RPMI7951 (cell line): ENCODE results near the gene ONECUT2. TPM values are rescaled to one million over a fixed set of nuclear protein-coding genes. Genes with fewer than 3 reads are reported as not detected.

ENCODE experiments used
- DNase-seq: peaks from one replicate; pipeline ENCODE4 v3.0.0-alpha.2; 2012; ENCODE audit warnings: low read depth
- total RNA-seq: library from RNA; depleted of rRNA; stranded (reverse); fragments of >200 nt; shearing (Covaris generic); gene quantifications from 2 replicates; pipeline ENCODE4 v1.2.3, GENCODE V29; 2014; rRNA removed

Gene ONECUT2
- total RNA-seq, 1 experiment from 2014 or later = 0.12 TPM

DNA sequence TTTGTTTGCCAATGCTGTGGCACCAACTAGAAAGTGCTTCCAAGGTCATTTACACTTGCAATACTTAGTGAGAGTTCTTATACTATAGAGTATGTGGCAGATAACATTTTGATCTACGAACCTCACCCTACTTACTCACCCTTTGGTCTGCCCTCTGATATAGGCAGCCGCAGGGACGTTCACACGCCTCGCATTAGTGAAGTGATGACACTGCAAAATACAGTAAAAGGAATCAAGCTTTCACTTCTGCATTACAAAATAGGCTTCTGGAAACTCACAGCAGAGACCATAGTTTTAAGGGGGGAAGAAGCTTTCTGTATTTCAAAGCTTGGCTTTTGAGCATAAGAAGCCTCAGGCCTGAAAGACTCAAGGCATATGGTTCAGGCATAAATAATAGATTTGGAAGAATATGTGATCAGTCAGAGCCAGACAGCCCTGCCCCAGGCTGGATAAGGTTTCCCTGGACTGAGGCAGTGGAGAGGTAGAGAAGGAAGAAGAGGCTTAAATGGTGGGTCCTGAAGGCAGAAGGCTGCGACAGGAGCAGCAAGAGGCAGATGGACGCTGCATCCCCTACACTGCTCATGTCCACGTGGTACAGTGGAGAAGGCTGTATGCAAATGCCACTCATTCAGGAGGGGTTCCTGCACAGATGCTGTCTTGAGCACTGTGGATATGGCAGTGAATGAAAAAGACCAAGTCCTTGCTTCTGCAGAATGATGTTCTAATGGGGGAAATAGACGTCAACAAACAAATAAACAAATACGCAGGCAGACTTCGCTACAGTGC is 88.2 kb downstream of the ONECUT2 start:
- peak; percentile 9 for DNase-seq

DNA sequence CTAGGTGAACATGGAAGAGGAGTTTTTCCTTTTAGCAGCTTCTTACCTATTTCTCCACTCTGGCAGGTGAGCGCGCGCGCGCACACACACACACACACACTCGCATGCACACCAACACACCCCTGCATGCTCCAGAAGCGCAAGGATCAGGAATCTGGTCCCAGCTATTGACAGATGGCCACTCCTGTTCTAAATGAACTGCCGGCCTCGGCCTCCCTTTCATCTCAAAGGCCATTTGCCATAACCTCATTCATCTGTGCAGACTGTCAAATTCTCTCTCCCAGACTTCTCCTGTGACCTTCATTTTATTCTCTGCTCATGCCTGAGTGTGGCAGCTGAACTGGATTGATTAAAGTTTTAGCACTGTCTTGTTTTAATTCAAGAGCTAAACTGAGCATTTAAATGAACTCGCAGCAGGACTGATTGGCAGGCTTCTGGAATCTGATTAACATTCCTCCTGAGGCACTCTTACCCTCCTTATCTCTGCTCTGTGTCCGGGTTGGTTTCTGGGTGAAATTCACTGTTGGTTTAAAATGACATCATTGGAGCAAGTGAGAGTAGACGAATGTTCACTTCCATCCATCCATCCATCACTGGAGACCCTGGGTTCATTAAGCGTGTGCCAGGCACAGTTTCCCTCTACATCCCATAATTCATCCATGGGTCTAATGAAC is 92.5 kb downstream of the ONECUT2 start:
- no peak for DNase-seq

DNA sequence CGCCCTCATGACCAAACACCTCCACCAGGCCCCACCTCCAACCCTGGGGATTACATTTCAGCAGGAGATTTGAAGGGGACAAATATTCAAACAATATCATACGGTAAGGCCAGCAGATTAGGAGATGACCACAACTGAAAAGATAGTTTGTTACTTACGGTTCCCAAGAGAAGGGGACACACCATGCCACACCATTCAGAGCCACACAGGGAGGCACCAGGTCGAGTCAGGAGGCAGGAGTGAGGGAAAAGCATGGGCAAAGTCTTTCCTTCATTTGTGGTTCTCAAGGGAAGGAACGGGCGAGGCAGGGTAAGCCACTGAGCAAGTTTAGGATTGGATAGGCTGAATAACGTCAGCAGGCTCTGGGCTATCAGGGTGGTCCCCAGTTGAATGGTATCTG is 94.0 kb downstream of the ONECUT2 start:
- no peak for DNase-seq

DNA sequence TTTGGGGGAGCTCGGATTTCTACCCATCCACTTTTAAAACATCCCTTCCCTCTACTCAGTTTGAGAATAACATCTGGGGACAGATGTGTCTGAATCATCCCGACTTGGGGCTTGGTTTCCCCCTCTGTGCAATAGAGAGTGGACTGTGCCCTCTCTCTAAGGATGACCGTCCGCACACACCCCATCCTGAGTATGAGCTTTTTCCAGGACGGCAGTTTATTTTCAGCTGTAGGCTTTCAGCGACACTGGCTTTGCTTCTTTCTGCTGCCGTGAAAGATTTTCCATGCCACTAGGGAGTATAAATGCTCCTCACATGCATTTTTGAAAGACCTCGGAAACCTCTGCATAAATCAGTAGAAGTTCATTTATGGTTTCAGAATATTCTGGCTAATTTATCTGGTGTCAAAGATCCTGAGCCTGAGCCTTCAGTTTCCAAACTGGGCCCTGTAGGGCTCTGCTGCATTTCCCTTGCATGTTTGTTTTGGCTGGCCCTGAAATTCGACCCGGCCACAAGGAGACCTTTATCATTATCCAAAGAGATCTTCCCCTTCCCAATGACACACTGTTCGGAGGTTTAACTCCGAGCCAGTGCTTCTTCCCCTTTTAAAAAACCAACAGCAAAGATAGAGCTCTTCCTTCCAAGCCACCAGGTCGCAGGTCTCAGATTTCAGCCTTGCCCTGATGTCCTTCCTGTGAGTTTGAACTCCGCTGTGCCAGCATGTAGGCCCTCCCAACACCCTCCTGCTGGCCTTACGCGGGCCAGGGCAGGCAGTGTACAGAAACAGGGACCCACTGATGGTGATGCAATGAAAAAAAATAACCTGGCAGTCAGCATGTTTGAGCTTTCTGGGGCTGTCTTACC is 98.1 kb downstream of the ONECUT2 start:
- DNase-seq = peak; percentile 6

DNA sequence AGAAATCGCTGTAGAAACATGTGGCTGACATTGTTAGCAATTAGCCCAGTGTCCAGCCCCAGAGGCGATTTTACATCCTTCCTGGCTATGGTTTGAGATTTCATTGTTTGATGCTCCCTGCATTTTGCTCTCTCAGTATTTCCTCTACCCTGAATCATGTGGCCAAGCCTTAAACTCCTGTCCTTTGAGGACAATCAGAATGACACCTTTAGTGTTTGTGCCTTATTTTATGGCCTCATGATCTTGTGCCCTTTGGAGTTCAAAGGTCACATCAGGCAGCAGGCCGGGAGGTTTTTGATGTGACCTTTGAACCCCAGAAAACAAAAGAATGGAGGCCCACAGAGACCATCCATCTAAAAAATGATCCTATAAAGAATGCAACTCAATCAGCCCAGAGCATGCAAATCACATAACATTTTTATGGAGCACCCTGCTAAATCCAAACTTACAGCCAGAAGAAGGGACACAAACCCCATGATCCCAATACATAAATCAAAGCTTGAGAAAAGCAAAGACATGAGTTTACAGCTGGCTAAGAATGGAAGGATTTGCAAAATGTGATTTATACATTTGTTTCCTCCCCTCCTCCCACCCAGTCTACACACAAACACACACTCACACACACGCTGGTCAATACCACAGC is 98.8 kb downstream of the ONECUT2 start:
- no peak for DNase-seq

DNA sequence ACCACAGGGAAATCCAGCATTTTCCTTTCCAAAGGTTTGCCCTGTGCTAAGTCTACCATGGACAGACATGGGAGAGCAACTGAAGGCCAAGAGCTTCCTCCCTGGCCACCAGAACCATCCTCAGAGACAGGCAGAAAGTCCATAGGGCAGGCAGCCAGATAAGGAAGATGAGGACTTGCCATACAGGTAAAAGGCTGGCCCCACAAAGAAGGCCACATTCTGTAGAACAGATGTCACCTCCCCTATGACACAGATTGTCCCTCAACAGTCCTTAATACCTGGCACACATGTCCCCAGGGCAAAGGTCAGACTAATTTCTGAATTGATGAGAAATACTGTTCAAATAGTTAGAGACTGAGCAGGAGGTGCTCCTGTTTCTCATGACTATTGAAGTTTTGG is 99.3 kb downstream of the ONECUT2 start:
- DNase-seq = no peak

DNA sequence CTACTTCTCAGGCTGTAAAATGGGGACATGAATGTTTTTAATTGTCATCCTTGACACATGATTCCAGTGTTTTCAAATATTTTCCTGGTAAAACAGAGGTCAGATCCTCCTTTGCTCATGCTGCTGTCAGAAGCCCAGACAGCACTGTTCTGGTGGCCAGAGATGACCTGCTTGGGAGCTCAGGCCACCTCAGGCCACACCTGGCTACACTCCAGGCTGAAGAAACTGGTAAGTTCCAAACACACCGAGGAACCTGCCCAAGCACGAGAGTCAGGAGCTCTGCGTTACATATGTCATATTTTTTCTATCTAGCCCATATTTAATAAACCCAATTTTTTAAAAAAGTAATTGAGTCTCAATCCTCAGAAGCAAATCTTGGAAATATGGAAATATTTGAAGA is 103.4 kb downstream of the ONECUT2 start:
- DNase-seq = no peak

DNA sequence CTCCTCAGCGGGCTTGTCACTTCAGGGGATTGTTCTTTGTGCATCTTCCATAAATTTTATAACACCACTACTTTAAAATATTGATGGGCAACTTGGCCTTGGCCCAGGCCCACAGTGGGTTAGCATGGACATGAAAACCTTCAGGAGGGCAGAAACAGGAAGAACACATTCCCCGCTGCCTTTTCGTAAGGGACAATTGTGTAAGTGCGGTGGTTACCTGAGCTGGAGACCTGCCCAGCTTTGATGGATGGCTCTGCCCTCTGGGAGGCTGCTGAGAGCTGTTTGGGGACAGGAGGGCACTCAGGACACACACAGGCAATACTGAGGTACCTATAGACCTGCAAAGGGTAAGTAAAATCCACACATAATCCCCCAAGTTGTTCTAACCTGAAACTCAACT is 104.5 kb downstream of the ONECUT2 start:
- DNase-seq = no peak

Other genes starting within 250 kb of the ONECUT2 start
- gene ST8SIA3, start 82.8 kb upstream of the ONECUT2 start, total RNA-seq = not detected in 2 replicates
- gene FECH, start 151.3 kb downstream of the ONECUT2 start, total RNA-seq = 22.8 and 31.6 TPM in 2 replicates
- 129 and 158 TPM in 2 replicates for gene NARS1, start 186.5 kb downstream of the ONECUT2 start, total RNA-seq